Measurements from ENCODE around the gene SOD2. TPM values are rescaled to one million over a fixed set of nuclear protein-coding genes. Genes with fewer than 3 reads are reported as not detected.
"Not testable (repeated sequence)": the region's sequence is repeated elsewhere in the genome, so short reads cannot be mapped to it uniquely, and the experiment has no call there.

SOD2 gene
- total and polyA plus RNA-seq, 2 donors (not counting 1 experiment from before 2014, with no cell fraction given) = 96.1 to 1,311 TPM

DNA sequence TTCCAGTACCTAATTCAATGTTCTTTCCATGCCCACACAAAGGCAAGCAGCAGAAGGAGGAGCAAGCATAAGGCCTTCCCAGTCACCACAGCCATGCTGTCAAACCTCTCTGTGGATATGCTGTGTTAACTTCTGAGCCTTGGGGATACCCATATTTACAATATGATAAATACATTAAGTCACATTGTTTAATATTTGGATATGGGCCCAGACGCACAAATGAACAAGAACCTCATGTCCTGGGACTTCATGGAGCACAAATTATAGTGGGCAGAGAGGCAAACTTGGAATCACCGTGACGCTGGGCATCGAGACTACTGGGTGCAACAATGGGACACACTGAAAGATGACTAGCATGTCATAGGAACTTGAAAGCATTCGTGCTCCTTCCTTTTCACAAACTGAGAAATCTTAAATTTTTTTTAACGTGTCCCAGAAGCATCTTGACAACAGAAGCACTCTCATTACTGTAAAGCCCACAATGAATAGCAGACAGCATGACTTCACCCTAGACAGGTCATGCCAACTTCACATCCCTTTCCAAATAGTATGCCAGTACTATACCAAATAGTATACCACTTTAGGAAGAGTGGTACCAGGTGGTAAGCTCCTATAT lies 16.0 kb downstream of the SOD2 start:
- Histone ChIP-seq H3K79me2 (ENCODE audit: control insufficient read depth, insufficient read depth, low read length) (no peaks in the 10 kb centered on the region), H2AFZ (ENCODE audit: low read length) (no peak overlapping the region), H3K36me3 (ENCODE audit: control insufficient read depth, insufficient read depth, low read length) (no peaks in the 10 kb centered on the region), H3K9ac (ENCODE audit: insufficient read depth, low read length) (no peak overlapping the region), H3K4me2 (ENCODE audit: extremely low read depth, insufficient read depth, low read length) (no peak overlapping the region), H3K27ac (ENCODE audit: insufficient read depth, low read length) (no peak overlapping the region), H3K27me3 (ENCODE audit: control insufficient read depth, insufficient read depth, low read length) (no peaks in the 10 kb centered on the region), H3K9me3 (ENCODE audit: control insufficient read depth, insufficient read depth, low read depth, low read length) (no peaks in the 10 kb centered on the region), H3K4me3 (replicated peaks in 1 of 4; ENCODE audit: control extremely low read depth in 1 of 4, insufficient read depth in 1 of 4, low read depth in 3 of 4, low read length in 4 of 4) (no peak overlapping the region), H4K20me1 (ENCODE audit: control insufficient read depth, extremely low read depth, insufficient read depth, low read length) (no peaks in the 10 kb centered on the region), H3K4me1 (ENCODE audit: control insufficient read depth, extremely low read depth, insufficient read depth, low read length) (peaks cover 4% of the 10 kb centered on the region)
- peak in 1 of 2 donors; percentile 30 for DNase-seq (ENCODE audit: low read depth in 2 of 2)
- TF ChIP-seq, protein P1, sequence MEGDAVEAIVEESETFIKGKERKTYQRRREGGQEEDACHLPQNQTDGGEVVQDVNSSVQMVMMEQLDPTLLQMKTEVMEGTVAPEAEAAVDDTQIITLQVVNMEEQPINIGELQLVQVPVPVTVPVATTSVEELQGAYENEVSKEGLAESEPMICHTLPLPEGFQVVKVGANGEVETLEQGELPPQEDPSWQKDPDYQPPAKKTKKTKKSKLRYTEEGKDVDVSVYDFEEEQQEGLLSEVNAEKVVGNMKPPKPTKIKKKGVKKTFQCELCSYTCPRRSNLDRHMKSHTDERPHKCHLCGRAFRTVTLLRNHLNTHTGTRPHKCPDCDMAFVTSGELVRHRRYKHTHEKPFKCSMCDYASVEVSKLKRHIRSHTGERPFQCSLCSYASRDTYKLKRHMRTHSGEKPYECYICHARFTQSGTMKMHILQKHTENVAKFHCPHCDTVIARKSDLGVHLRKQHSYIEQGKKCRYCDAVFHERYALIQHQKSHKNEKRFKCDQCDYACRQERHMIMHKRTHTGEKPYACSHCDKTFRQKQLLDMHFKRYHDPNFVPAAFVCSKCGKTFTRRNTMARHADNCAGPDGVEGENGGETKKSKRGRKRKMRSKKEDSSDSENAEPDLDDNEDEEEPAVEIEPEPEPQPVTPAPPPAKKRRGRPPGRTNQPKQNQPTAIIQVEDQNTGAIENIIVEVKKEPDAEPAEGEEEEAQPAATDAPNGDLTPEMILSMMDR (conservative IDR thresholded peaks at IDR 0.05 in 1 of 2, IDR thresholded peaks at IDR 0.05 in 1 of 2; ENCODE audit: low read depth in 1 of 2, low read length in 2 of 2) = no peak
- no peak for TF ChIP-seq EZH2 (IDR thresholded peaks at IDR 0.05; ENCODE audit: low read length, missing control alignments)

DNA sequence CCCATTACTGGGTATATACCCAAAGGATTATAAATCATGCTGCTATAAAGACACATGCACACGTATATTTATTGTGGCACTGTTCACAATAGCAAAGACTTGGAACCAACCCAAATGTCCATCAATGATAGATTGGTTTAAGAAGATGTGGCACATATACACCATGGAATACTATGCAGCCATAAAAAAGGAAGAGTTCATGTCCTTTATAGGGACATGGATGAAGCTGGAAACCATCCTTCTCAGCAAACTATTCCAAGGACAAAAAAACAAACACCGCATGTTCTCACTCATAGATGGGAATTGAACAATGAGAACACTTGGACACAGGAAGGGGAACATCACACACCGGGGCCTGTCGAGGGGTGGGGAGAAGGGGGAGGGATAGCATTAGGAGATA lies 16.8 kb downstream of the SOD2 start:
- H3K36me3 ChIP-seq (ENCODE audit: control insufficient read depth, insufficient read depth, low read length); H3K4me1 ChIP-seq (ENCODE audit: control insufficient read depth, extremely low read depth, insufficient read depth, low read length); H3K79me2 ChIP-seq (ENCODE audit: control insufficient read depth, insufficient read depth, low read length); H3K27me3 ChIP-seq (ENCODE audit: control insufficient read depth, insufficient read depth, low read length); H3K4me3 ChIP-seq (replicated peaks in 1 of 4; ENCODE audit: control extremely low read depth in 1 of 4, insufficient read depth in 1 of 4, low read depth in 3 of 4, low read length in 4 of 4); H3K9me3 ChIP-seq (ENCODE audit: control insufficient read depth, insufficient read depth, low read depth, low read length); DNase-seq (ENCODE audit: low read depth in 2 of 2); H3K27ac ChIP-seq (ENCODE audit: insufficient read depth, low read length); H2AFZ ChIP-seq (ENCODE audit: low read length); H3K9ac ChIP-seq (ENCODE audit: insufficient read depth, low read length); H4K20me1 ChIP-seq (ENCODE audit: control insufficient read depth, extremely low read depth, insufficient read depth, low read length); H3K4me2 ChIP-seq (ENCODE audit: extremely low read depth, insufficient read depth, low read length): not testable (repeated sequence)

DNA sequence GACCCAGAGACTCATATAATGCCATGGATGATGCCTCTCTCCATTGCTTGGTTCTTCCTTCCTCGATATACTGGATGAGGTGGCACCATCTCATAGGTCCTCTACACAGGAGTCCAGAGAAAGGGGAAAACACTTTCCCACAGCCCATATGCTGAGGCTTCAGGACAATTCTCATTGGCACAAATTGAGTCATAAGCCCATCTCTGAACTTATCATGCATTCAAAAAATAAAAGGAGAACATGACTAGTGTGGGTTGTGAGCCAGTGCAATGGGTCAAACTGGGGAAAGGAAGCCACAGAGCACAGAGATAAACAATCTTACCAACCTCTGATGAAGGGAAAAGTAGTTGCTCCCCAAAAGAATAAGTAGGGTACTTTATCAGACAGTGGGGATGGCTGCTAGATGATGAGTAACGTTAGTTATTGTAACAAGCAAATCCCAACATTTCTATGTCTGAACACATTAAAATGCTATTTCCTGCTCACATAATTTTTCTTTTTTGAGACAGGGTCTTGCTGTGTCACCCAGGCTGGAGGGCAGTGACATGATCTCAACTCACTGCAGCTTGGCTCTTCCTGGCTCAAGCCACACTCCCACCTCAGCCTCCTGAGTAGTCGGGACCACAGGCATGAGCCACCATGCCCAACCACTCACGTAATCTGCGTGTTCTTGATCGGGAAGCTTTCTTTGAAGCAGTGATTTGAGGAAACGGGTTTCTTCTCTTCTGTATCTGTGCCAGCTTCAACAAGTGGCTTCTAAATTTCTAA lies 27.0 kb downstream of the SOD2 start:
- Histone ChIP-seq H3K4me3 (replicated peaks in 1 of 4; ENCODE audit: control extremely low read depth in 1 of 4, insufficient read depth in 1 of 4, low read depth in 3 of 4, low read length in 4 of 4) (no peak overlapping the region), H3K9ac (ENCODE audit: insufficient read depth, low read length) (no peak overlapping the region), H3K36me3 (ENCODE audit: control insufficient read depth, insufficient read depth, low read length) (no peaks in the 10 kb centered on the region), H3K79me2 (ENCODE audit: control insufficient read depth, insufficient read depth, low read length) (no peaks in the 10 kb centered on the region), H4K20me1 (ENCODE audit: control insufficient read depth, extremely low read depth, insufficient read depth, low read length) (no peaks in the 10 kb centered on the region), H3K4me2 (ENCODE audit: extremely low read depth, insufficient read depth, low read length) (no peak overlapping the region), H3K9me3 (ENCODE audit: control insufficient read depth, insufficient read depth, low read depth, low read length) (no peaks in the 10 kb centered on the region), H3K27ac (ENCODE audit: insufficient read depth, low read length) (no peak overlapping the region), H2AFZ (ENCODE audit: low read length) (no peak overlapping the region), H3K27me3 (ENCODE audit: control insufficient read depth, insufficient read depth, low read length) (no peaks in the 10 kb centered on the region), H3K4me1 (ENCODE audit: control insufficient read depth, extremely low read depth, insufficient read depth, low read length) (no peaks in the 10 kb centered on the region)
- TF ChIP-seq EZH2 (IDR thresholded peaks at IDR 0.05; ENCODE audit: low read length, missing control alignments) = no peak
- TF ChIP-seq, protein P1 (conservative IDR thresholded peaks at IDR 0.05 in 1 of 2, IDR thresholded peaks at IDR 0.05 in 1 of 2; ENCODE audit: low read depth in 1 of 2, low read length in 2 of 2) = no peak
- peak in 1 of 2 donors; percentile 65 for DNase-seq (ENCODE audit: low read depth in 2 of 2)

DNA sequence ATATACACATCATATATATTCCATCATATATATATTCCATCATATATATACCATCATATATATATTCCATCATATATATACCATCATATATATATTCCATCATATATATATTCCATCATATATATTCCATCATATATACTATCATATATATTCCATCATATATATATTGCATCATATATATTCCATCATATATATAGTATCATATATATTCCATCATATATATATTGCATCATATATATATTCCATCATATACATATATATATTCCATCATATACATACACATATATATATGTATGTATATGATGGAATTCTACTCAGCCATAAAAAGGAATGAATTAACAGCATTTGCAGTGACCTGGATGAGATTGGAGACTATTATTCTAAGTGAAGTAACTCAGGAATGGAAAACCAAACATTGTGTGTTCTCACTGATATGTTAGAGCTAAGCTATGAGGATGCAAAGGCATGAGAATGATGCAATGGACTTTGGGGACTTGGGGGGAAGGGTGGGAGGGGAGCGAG lies 29.6 kb downstream of the SOD2 start:
- H3K36me3 ChIP-seq (ENCODE audit: control insufficient read depth, insufficient read depth, low read length); DNase-seq (ENCODE audit: low read depth in 2 of 2); H3K9ac ChIP-seq (ENCODE audit: insufficient read depth, low read length); H3K27me3 ChIP-seq (ENCODE audit: control insufficient read depth, insufficient read depth, low read length); H3K4me1 ChIP-seq (ENCODE audit: control insufficient read depth, extremely low read depth, insufficient read depth, low read length); H3K9me3 ChIP-seq (ENCODE audit: control insufficient read depth, insufficient read depth, low read depth, low read length); H2AFZ ChIP-seq (ENCODE audit: low read length); H4K20me1 ChIP-seq (ENCODE audit: control insufficient read depth, extremely low read depth, insufficient read depth, low read length); H3K79me2 ChIP-seq (ENCODE audit: control insufficient read depth, insufficient read depth, low read length); H3K4me3 ChIP-seq (replicated peaks in 1 of 4; ENCODE audit: control extremely low read depth in 1 of 4, insufficient read depth in 1 of 4, low read depth in 3 of 4, low read length in 4 of 4); H3K4me2 ChIP-seq (ENCODE audit: extremely low read depth, insufficient read depth, low read length); H3K27ac ChIP-seq (ENCODE audit: insufficient read depth, low read length): not testable (repeated sequence)

DNA sequence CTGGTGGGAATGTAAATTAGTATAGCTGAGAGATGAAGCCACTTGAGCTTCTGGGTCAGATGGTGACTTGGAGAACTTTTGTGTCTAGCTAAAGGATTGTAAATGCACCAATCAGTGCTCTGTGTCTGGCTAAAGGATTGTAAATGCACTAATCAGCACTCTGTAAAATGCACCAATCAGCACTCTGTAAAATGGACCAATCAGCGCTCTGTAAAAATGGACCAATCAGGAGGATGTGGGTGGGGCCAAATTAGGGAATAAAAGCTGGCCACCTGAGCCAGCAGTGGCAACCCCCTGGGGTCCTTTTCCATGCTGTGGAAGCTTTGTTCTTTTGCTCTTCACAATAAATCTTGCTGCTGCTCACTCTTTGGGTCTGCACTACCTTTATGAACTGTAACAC lies 31.1 kb downstream of the SOD2 start:
- not testable (repeated sequence) for H4K20me1 ChIP-seq (ENCODE audit: control insufficient read depth, extremely low read depth, insufficient read depth, low read length); H3K9me3 ChIP-seq (ENCODE audit: control insufficient read depth, insufficient read depth, low read depth, low read length); H3K4me1 ChIP-seq (ENCODE audit: control insufficient read depth, extremely low read depth, insufficient read depth, low read length); H3K4me3 ChIP-seq (replicated peaks in 1 of 4; ENCODE audit: control extremely low read depth in 1 of 4, insufficient read depth in 1 of 4, low read depth in 3 of 4, low read length in 4 of 4); H3K27me3 ChIP-seq (ENCODE audit: control insufficient read depth, insufficient read depth, low read length); H3K4me2 ChIP-seq (ENCODE audit: extremely low read depth, insufficient read depth, low read length); DNase-seq (ENCODE audit: low read depth in 2 of 2); H3K27ac ChIP-seq (ENCODE audit: insufficient read depth, low read length); H2AFZ ChIP-seq (ENCODE audit: low read length); H3K36me3 ChIP-seq (ENCODE audit: control insufficient read depth, insufficient read depth, low read length); H3K9ac ChIP-seq (ENCODE audit: insufficient read depth, low read length); H3K79me2 ChIP-seq (ENCODE audit: control insufficient read depth, insufficient read depth, low read length)
